ENCODE results near the gene MLST8.

MLST8 gene

GRCh38 chr16:2175454-2175853, 29.8 kb upstream of the MLST8 start:
- Histone ChIP-seq H3K36me3 (peaks cover 67% of the 10 kb centered on the region), H3K27ac (no peak overlapping the region), H3K9me3 (ENCODE audit: severe bottlenecking) (no peaks in the 10 kb centered on the region), H3K27me3 (ENCODE audit: insufficient read depth, low read depth, severe bottlenecking) (no peaks in the 10 kb centered on the region), H3K4me3 (ENCODE audit: low read depth, low read length) (no peak overlapping the region)
- no peak for TF ChIP-seq CTCF (IDR thresholded peaks at IDR 0.05; ENCODE audit: low read depth, low read length)
- DNase-seq, result no peak

GRCh38 chr16:2176047-2176446, 29.2 kb upstream of the MLST8 start:
- peaks cover 72% of the 10 kb centered on the region for H3K36me3 ChIP-seq
- H3K27me3 ChIP-seq (ENCODE audit: insufficient read depth, low read depth, severe bottlenecking), result no peaks in the 10 kb centered on the region
- H3K4me3 ChIP-seq (ENCODE audit: low read depth, low read length), result no peak overlapping the region
- no peak for TF ChIP-seq CTCF (IDR thresholded peaks at IDR 0.05; ENCODE audit: low read depth, low read length)
- H3K9me3 ChIP-seq (ENCODE audit: severe bottlenecking), result no peaks in the 10 kb centered on the region
- no peak overlapping the region for H3K27ac ChIP-seq
- DNase-seq, result no peak

- Histone ChIP-seq H3K36me3 (peaks cover 71% of the 10 kb centered on the region), H3K4me3 (ENCODE audit: low read depth, low read length) (no peak overlapping the region), H3K9me3 (ENCODE audit: severe bottlenecking) (no peaks in the 10 kb centered on the region), H3K27ac (no peak overlapping the region), H3K27me3 (ENCODE audit: insufficient read depth, low read depth, severe bottlenecking) (no peaks in the 10 kb centered on the region)
- no peak for DNase-seq
- TF ChIP-seq CTCF (IDR thresholded peaks at IDR 0.05; ENCODE audit: low read depth, low read length), result no peak
Measured at GRCh38 chr16:2177101-2177500, 28.2 kb upstream of the MLST8 start.

- Histone ChIP-seq H3K4me3 (ENCODE audit: low read depth, low read length) (no peak overlapping the region), H3K27ac (no peak overlapping the region), H3K36me3 (peaks cover 75% of the 10 kb centered on the region), H3K9me3 (ENCODE audit: severe bottlenecking) (no peaks in the 10 kb centered on the region), H3K27me3 (ENCODE audit: insufficient read depth, low read depth, severe bottlenecking) (no peaks in the 10 kb centered on the region)
- no peak for DNase-seq
- no peak for TF ChIP-seq CTCF (IDR thresholded peaks at IDR 0.05; ENCODE audit: low read depth, low read length)
Measured at GRCh38 chr16:2177561-2177960, 27.7 kb upstream of the MLST8 start.

GRCh38 chr16:2178321-2179106, 26.7 kb upstream of the MLST8 start:
- TF ChIP-seq CTCF (IDR thresholded peaks at IDR 0.05; ENCODE audit: low read depth, low read length), result no peak
- Histone ChIP-seq H3K9me3 (ENCODE audit: severe bottlenecking) (no peaks in the 10 kb centered on the region), H3K27ac (no peak overlapping the region), H3K36me3 (peaks cover 77% of the 10 kb centered on the region), H3K27me3 (ENCODE audit: insufficient read depth, low read depth, severe bottlenecking) (no peaks in the 10 kb centered on the region), H3K4me3 (ENCODE audit: low read depth, low read length) (no peak overlapping the region)
- no peak for DNase-seq

GRCh38 chr16:2179107-2179501, 26.1 kb upstream of the MLST8 start:
- H3K4me3 ChIP-seq (ENCODE audit: low read depth, low read length), result no peak overlapping the region
- peaks cover 76% of the 10 kb centered on the region for H3K36me3 ChIP-seq
- H3K9me3 ChIP-seq (ENCODE audit: severe bottlenecking), result no peaks in the 10 kb centered on the region
- no peak for DNase-seq
- no peaks in the 10 kb centered on the region for H3K27me3 ChIP-seq (ENCODE audit: insufficient read depth, low read depth, severe bottlenecking)
- H3K27ac ChIP-seq, result no peak overlapping the region
- TF ChIP-seq CTCF (IDR thresholded peaks at IDR 0.05; ENCODE audit: low read depth, low read length), result no peak

All from WERI-Rb-1 (cell line).